ENCODE data around the gene TLL1.

TLL1 gene

DNA sequence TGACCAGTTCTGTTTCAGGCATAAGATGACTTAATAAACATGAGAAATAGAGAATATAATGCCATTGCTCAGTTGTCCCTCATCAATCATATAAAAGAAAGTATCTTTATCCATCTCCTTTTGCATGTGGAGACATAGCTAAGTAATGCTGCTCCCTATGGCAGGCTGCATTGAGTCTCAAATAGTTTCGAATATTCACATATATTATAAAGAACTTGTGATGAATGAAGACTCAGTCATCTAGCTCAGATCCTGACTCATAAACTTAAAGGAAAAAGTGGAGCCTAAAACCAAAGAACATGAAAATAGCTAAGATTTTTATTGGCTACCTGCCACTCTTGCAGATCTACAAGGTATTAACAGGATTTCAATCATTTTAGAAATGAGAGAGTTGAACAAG, 11.7 kb upstream of the TLL1 start:
- H3K27ac ChIP-seq (ENCODE audit: low read depth, low read length, severe bottlenecking): no peak overlapping the region
- no peaks in the 10 kb centered on the region for H3K9me3 ChIP-seq (ENCODE audit: control insufficient read depth, low read length)
- H3K36me3 ChIP-seq (ENCODE audit: control insufficient read depth, insufficient read depth, low read length): no peaks in the 10 kb centered on the region
- no CpG with 5 or more reads among the region's 1 CpG for WGBS, 2 experiments (ENCODE audit: insufficient coverage in 2 of 2)
- H3K4me3 ChIP-seq (ENCODE audit: extremely low read depth, insufficient read depth, low read length, poor library complexity, severe bottlenecking): no peak overlapping the region
- H3K4me1 ChIP-seq (ENCODE audit: control insufficient read depth, insufficient read depth, low read length, poor library complexity, severe bottlenecking): no peaks in the 10 kb centered on the region

- Histone ChIP-seq H3K4me1 (ENCODE audit: control insufficient read depth, insufficient read depth, low read length, poor library complexity, severe bottlenecking) (no peaks in the 10 kb centered on the region), H3K4me3 (ENCODE audit: extremely low read depth, insufficient read depth, low read length, poor library complexity, severe bottlenecking) (no peak overlapping the region), H3K36me3 (ENCODE audit: control insufficient read depth, insufficient read depth, low read length) (no peaks in the 10 kb centered on the region), H3K27ac (ENCODE audit: low read depth, low read length, severe bottlenecking) (no peak overlapping the region), H3K9me3 (ENCODE audit: control insufficient read depth, low read length) (no peaks in the 10 kb centered on the region)
- WGBS, 2 experiments (ENCODE audit: insufficient coverage in 2 of 2): 60 to 80% methylated on average over 3 of the region's 3 CpGs
Measured at GRCh38 chr4:165864271-165864670, 8.8 kb upstream of the TLL1 start.

DNA sequence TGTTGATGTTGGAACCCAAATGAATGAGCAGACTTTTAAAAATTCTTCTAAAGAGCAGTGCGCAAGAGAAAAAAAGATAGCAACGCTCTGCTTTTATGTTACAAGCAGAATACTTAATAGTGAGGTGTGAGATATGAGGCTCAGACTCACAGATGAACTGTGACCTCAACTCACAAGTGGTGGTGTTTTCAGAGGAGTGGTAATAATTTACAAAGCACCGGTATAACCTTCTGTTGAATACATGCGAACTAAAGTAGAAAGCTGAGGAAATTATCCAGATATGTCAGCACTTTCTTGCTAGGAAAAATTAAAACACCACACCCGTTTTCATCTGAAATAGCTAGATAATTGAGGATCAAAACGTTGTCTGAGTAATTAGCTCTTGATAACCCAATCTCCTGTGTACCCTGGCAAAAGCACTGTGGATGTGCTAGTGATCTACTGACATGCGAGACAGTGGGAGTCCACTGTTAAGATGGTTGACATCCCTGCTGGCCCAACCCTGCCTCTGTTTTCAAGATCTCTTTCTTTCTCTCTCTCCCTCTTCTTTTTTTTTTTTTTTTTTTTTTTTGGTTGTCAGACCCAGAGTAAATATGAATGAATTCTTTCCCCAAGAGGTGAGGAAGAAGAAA, 6.9 kb upstream of the TLL1 start:
- WGBS, 2 experiments (ENCODE audit: insufficient coverage in 2 of 2): 81 to 97% methylated on average over 3 to 6 of the region's 7 CpGs

DNA sequence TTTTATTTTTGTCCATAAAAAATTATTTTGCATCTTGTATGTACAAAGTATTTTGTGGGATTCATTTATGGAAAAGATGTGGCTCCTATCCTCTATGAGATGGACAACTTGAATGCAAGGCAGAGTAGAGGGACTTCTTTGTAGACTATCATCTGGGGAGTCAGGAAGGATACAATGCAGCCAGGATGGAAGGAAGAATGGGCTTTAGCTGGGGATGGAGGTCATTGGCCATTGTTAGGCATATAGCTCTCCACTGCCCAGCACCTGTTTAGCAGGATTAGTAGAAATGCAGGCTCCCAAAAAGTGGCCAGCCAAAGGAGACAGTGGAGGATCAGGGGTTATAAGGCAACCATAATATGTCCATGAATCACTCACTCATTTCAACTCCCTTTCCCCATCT, 5.1 kb upstream of the TLL1 start:
- H3K9me3 ChIP-seq (ENCODE audit: control insufficient read depth, low read length): no peaks in the 10 kb centered on the region
- no peaks in the 10 kb centered on the region for H3K36me3 ChIP-seq (ENCODE audit: control insufficient read depth, insufficient read depth, low read length)
- no peak overlapping the region for H3K27ac ChIP-seq (ENCODE audit: low read depth, low read length, severe bottlenecking)
- no peak overlapping the region for H3K4me3 ChIP-seq (ENCODE audit: extremely low read depth, insufficient read depth, low read length, poor library complexity, severe bottlenecking)
- H3K4me1 ChIP-seq (ENCODE audit: control insufficient read depth, insufficient read depth, low read length, poor library complexity, severe bottlenecking): peaks cover 4% of the 10 kb centered on the region

More for the DNA sequence above, 6.9 kb upstream of the TLL1 start:
- no peak overlapping the region for H3K27ac ChIP-seq (ENCODE audit: low read depth, low read length, severe bottlenecking)
- H3K9me3 ChIP-seq (ENCODE audit: control insufficient read depth, low read length): no peaks in the 10 kb centered on the region
- no peaks in the 10 kb centered on the region for H3K36me3 ChIP-seq (ENCODE audit: control insufficient read depth, insufficient read depth, low read length)
- no peak overlapping the region for H3K4me3 ChIP-seq (ENCODE audit: extremely low read depth, insufficient read depth, low read length, poor library complexity, severe bottlenecking)
- no peaks in the 10 kb centered on the region for H3K4me1 ChIP-seq (ENCODE audit: control insufficient read depth, insufficient read depth, low read length, poor library complexity, severe bottlenecking)

DNA sequence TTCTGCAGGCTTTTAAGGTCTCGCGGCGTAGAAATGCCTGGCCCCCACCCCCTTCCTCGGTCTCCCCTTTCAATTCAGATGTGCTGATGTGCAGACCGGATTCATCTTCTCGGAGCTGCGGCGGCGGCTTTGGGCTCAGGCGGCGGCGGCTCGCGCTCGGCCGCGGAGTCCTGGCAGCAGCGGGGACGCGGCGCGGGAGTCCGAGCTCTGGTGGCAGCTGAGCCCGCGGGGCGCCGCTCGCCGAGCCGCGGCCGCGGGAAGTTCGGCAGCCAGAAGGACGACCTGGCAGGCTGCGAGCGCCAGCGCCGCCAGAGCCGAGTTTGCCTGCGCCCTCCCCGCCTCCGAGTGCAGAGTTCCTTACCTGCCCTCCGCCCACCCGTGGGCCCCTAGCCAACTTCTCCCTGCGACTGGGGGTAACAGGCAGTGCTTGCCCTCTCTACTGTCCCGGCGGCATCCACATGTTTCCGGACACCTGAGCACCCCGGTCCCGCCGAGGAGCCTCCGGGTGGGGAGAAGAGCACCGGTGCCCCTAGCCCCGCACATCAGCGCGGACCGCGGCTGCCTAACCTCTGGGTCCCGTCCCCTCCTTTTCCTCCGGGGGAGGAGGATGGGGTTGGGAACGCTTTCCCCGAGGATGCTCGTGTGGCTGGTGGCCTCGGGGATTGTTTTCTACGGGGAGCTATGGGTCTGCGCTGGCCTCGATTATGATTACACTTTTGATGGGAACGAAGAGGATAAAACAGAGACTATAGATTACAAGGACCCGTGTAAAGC, 448 bp downstream of the TLL1 start:
- Histone ChIP-seq H3K4me3 (ENCODE audit: extremely low read depth, insufficient read depth, low read length, poor library complexity, severe bottlenecking) (peak overlapping the region; percentile 45), H3K27ac (ENCODE audit: low read depth, low read length, severe bottlenecking) (no peak overlapping the region), H3K36me3 (ENCODE audit: control insufficient read depth, insufficient read depth, low read length) (no peaks in the 10 kb centered on the region), H3K4me1 (ENCODE audit: control insufficient read depth, insufficient read depth, low read length, poor library complexity, severe bottlenecking) (peaks cover 8% of the 10 kb centered on the region), H3K9me3 (ENCODE audit: control insufficient read depth, low read length) (no peaks in the 10 kb centered on the region)
- 1% methylated on average over 53 to 56 of the region's 70 CpGs for WGBS, 2 experiments (ENCODE audit: insufficient coverage in 2 of 2)

DNA sequence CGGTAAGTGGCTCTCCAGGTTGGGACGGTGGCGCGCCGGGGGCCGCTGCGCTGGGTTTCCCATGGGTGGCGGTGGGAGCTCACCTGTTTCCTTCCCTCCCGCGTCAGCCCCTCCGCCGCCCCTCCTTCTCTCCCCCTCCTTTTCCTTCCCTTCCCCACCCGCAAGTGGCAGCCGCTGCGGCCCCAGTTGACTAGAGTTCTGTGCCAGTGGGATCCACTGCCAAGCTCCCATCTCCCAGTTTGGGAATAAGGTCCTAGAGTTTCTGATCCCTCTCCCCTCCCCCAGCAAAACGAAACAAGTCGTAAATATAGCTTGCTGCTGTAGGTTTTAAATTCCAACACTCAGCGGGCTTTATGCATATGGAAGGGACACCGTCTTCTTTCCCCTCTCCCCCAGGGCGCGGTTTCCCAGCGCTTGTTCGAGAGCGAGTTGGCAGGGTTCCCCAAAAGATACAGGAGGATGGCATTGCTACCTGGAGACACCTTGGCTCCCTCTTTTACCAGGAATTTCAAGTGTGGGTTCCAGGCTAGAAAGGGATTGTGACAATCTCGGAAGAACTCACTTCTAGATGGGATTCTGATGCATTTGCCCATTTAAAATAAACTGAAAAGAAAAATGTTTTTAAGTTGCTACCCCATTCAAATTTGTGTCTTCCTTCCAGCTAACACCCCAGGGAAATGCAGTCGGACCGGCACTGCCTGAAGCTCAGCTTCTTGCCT, 1.2 kb downstream of the TLL1 start:
- no peaks in the 10 kb centered on the region for H3K36me3 ChIP-seq (ENCODE audit: control insufficient read depth, insufficient read depth, low read length)
- no peaks in the 10 kb centered on the region for H3K9me3 ChIP-seq (ENCODE audit: control insufficient read depth, low read length)
- H3K4me1 ChIP-seq (ENCODE audit: control insufficient read depth, insufficient read depth, low read length, poor library complexity, severe bottlenecking): peaks cover 8% of the 10 kb centered on the region
- WGBS, 2 experiments (ENCODE audit: insufficient coverage in 2 of 2): 0% methylated on average over 9 to 12 of the region's 27 CpGs
- no peak overlapping the region for H3K27ac ChIP-seq (ENCODE audit: low read depth, low read length, severe bottlenecking)
- H3K4me3 ChIP-seq (ENCODE audit: extremely low read depth, insufficient read depth, low read length, poor library complexity, severe bottlenecking): peak overlapping the region; percentile 45

GRCh38 chr4:165874791-165875371, 1.8 kb downstream of the TLL1 start:
- 3 to 11% methylated on average over 8 to 15 of the region's 38 CpGs for WGBS, 2 experiments (ENCODE audit: insufficient coverage in 2 of 2)
- Histone ChIP-seq H3K27ac (ENCODE audit: low read depth, low read length, severe bottlenecking) (no peak overlapping the region), H3K4me1 (ENCODE audit: control insufficient read depth, insufficient read depth, low read length, poor library complexity, severe bottlenecking) (peaks cover 8% of the 10 kb centered on the region), H3K36me3 (ENCODE audit: control insufficient read depth, insufficient read depth, low read length) (no peaks in the 10 kb centered on the region), H3K9me3 (ENCODE audit: control insufficient read depth, low read length) (no peaks in the 10 kb centered on the region), H3K4me3 (ENCODE audit: extremely low read depth, insufficient read depth, low read length, poor library complexity, severe bottlenecking) (no peak overlapping the region)

- no CpG with 5 or more reads among the region's 2 CpGs for WGBS, 2 experiments (ENCODE audit: insufficient coverage in 2 of 2)
- no peaks in the 10 kb centered on the region for H3K36me3 ChIP-seq (ENCODE audit: control insufficient read depth, insufficient read depth, low read length)
- no peaks in the 10 kb centered on the region for H3K9me3 ChIP-seq (ENCODE audit: control insufficient read depth, low read length)
- no peak overlapping the region for H3K27ac ChIP-seq (ENCODE audit: low read depth, low read length, severe bottlenecking)
- H3K4me3 ChIP-seq (ENCODE audit: extremely low read depth, insufficient read depth, low read length, poor library complexity, severe bottlenecking): no peak overlapping the region
- peaks cover 8% of the 10 kb centered on the region for H3K4me1 ChIP-seq (ENCODE audit: control insufficient read depth, insufficient read depth, low read length, poor library complexity, severe bottlenecking)
Measured at GRCh38 chr4:165875446-165875845, 2.4 kb downstream of the TLL1 start.

GRCh38 chr4:165877286-165877685, 4.2 kb downstream of the TLL1 start:
- Histone ChIP-seq H3K4me3 (ENCODE audit: extremely low read depth, insufficient read depth, low read length, poor library complexity, severe bottlenecking) (no peak overlapping the region), H3K27ac (ENCODE audit: low read depth, low read length, severe bottlenecking) (no peak overlapping the region), H3K36me3 (ENCODE audit: control insufficient read depth, insufficient read depth, low read length) (no peaks in the 10 kb centered on the region), H3K9me3 (ENCODE audit: control insufficient read depth, low read length) (no peaks in the 10 kb centered on the region), H3K4me1 (ENCODE audit: control insufficient read depth, insufficient read depth, low read length, poor library complexity, severe bottlenecking) (peaks cover 8% of the 10 kb centered on the region)
- 80% methylated on average over 1 of the region's 2 CpGs; no CpG with 5 or more reads in 1 of the 2 experiments for WGBS, 2 experiments (ENCODE audit: insufficient coverage in 2 of 2)

- H3K27ac ChIP-seq (ENCODE audit: low read depth, low read length, severe bottlenecking): no peak overlapping the region
- no peaks in the 10 kb centered on the region for H3K9me3 ChIP-seq (ENCODE audit: control insufficient read depth, low read length)
- H3K4me3 ChIP-seq (ENCODE audit: extremely low read depth, insufficient read depth, low read length, poor library complexity, severe bottlenecking): no peak overlapping the region
- no peaks in the 10 kb centered on the region for H3K4me1 ChIP-seq (ENCODE audit: control insufficient read depth, insufficient read depth, low read length, poor library complexity, severe bottlenecking)
- WGBS, 2 experiments (ENCODE audit: insufficient coverage in 2 of 2): 63% methylated on average over 2 of the region's 3 CpGs; no CpG with 5 or more reads in 1 of the 2 experiments
- H3K36me3 ChIP-seq (ENCODE audit: control insufficient read depth, insufficient read depth, low read length): no peaks in the 10 kb centered on the region
Measured at GRCh38 chr4:165879641-165880040, 6.6 kb downstream of the TLL1 start.
